Measurements from ENCODE around the gene PTPRK. TPM values are rescaled to one million over a fixed set of nuclear protein-coding genes. Genes with fewer than 3 reads are reported as not detected.

Gene PTPRK
- total RNA-seq, 4 donors from 2014 or later, result 40.1 to 82.0 (median 57.6) TPM

DNA sequence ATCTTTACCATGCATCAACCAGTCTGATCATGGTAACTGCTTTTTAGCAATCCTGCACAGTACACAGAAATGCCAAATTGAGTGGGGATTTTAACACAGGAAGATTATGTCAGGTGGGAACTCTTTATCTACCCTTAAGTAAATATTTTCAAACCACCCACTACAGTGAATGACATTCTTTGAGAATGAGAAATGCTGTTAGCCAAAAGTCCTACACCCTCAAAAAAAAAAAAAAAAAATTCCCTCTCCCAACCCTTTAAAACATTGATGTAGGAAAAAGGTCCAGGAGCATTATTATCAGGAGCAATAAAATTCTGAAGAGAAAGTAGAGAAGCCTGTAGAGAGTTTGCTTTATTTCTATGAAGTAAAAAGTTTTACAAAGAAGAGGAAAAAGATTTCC lies 312.3 kb downstream of the PTPRK start:
- Histone ChIP-seq H3K9me3 (no peaks in the 10 kb centered on the region), H3K27me3 (no peaks in the 10 kb centered on the region), H3K27ac (no peak overlapping the region), H3K4me3 (no peak overlapping the region), H3K4me1 (no peaks in the 10 kb centered on the region), H3K36me3 (no peaks in the 10 kb centered on the region)
- DNase-seq (ENCODE audit: low spot score in 2 of 2), result no peak
- no peak for TF ChIP-seq EP300 (IDR thresholded peaks at IDR 0.05)
- TF ChIP-seq, protein P1, sequence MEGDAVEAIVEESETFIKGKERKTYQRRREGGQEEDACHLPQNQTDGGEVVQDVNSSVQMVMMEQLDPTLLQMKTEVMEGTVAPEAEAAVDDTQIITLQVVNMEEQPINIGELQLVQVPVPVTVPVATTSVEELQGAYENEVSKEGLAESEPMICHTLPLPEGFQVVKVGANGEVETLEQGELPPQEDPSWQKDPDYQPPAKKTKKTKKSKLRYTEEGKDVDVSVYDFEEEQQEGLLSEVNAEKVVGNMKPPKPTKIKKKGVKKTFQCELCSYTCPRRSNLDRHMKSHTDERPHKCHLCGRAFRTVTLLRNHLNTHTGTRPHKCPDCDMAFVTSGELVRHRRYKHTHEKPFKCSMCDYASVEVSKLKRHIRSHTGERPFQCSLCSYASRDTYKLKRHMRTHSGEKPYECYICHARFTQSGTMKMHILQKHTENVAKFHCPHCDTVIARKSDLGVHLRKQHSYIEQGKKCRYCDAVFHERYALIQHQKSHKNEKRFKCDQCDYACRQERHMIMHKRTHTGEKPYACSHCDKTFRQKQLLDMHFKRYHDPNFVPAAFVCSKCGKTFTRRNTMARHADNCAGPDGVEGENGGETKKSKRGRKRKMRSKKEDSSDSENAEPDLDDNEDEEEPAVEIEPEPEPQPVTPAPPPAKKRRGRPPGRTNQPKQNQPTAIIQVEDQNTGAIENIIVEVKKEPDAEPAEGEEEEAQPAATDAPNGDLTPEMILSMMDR (IDR thresholded peaks at IDR 0.05), result no peak
- no peak for TF ChIP-seq POLR2AphosphoS5 (IDR thresholded peaks at IDR 0.05)
- no peak for TF ChIP-seq POLR2A (IDR thresholded peaks at IDR 0.05)

DNA sequence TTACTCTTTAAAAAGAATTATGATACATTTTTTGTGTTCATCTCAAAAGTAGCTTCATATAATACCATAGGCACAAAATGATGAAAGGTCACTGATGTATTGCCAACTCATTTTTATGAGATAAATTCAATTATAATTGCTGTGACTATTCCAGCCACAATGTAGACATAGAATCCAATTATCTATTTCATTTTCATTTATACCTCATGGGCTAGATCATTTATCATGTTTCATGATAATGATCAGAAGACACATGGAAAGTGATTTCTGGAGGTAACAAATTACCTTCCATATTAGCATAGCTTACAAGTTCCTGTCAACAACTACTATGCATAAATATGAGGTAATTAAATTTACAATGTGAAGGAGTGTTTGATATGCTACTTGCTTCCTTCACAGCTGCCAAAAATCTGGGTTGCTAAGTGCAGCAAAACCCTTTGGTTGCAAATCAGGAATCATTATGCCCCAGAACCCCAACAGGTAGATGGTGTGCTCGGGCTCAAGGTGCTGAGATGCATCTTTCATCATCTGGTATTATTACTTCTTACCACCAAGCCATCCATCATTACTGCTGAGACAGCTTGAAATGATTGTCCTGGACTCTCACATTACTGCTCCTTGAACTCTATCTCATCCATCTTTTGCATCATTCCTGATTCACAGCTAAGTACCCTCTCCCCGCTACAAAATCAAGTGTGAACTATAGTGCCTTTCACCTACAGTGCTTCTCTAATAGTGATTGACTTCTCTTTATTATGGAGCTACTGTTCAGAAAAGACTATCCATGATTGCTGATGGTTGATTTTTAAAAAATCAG lies 313.6 kb downstream of the PTPRK start:
- Histone ChIP-seq H3K4me1 (no peaks in the 10 kb centered on the region), H3K27ac (no peak overlapping the region), H3K36me3 (no peaks in the 10 kb centered on the region), H3K4me3 (no peak overlapping the region), H3K27me3 (no peaks in the 10 kb centered on the region), H3K9me3 (no peaks in the 10 kb centered on the region)
- TF ChIP-seq POLR2A (IDR thresholded peaks at IDR 0.05) (no peak), POLR2AphosphoS5 (IDR thresholded peaks at IDR 0.05) (no peak), EP300 (IDR thresholded peaks at IDR 0.05) (no peak)
- TF ChIP-seq, protein P1 (IDR thresholded peaks at IDR 0.05), result no peak
- 77% methylated on average over 2 of the region's 2 CpGs for WGBS
- no peak for DNase-seq (ENCODE audit: low spot score in 2 of 2)

DNA sequence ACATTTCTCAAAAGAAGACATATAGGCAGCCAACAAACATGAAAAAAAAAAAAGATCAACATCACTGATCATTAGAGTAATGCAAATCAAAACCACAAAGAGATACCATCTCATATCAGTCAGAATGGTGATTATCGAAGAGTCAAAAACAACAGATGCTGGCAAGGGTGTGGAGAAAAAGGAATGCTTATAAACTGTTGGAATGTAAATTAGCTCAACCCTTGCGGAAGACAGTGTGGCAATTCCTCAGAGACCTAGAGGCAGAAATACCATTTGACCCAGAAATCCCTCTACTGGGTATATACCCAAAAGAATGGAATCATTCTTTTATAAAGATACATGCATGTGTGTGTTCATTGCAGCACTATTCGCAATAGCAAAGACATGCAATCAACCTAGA lies 315.8 kb downstream of the PTPRK start:
- no peak for DNase-seq (ENCODE audit: low spot score in 2 of 2)
- H3K9me3 ChIP-seq, result no peaks in the 10 kb centered on the region
- no peak overlapping the region for H3K4me3 ChIP-seq
- no peak for TF ChIP-seq EP300 (IDR thresholded peaks at IDR 0.05)
- TF ChIP-seq POLR2A (IDR thresholded peaks at IDR 0.05), result no peak
- TF ChIP-seq, protein P1 (IDR thresholded peaks at IDR 0.05), result no peak
- no peak for TF ChIP-seq POLR2AphosphoS5 (IDR thresholded peaks at IDR 0.05)
- no peaks in the 10 kb centered on the region for H3K4me1 ChIP-seq
- no peaks in the 10 kb centered on the region for H3K36me3 ChIP-seq
- 50% methylated on average over 3 of the region's 3 CpGs for WGBS
- no peaks in the 10 kb centered on the region for H3K27me3 ChIP-seq
- no peak overlapping the region for H3K27ac ChIP-seq

DNA sequence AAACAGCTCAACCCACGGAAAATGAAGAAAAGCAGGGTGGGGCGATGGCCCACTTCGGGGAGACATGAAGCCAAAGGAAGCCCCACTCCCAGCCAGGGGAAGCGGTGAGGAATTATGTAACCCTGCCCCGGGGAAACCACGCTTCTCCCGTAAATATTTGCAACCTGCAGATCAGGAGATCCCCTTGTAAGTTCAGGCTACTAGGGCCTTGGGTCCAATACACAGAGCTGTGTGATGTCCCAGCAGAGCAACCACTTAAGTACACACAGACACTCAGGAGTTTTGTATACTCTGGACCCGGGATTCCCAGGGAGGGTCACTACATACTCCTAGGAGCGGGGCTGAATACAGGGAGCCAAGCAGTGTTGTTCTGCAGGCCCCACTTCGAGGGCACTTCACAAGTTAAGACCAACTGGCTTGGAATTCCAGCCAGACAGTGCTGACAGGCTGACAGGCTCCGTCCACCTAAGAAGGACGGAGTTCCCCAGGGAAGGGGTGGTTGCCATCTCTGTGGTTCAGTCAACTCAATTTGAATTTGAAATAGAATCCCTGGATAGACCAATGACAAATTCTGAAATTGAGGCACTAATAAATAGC lies 318.1 kb downstream of the PTPRK start:
- Histone ChIP-seq H3K36me3 (no peaks in the 10 kb centered on the region), H3K27ac (no peak overlapping the region), H3K4me3 (no peak overlapping the region), H3K27me3 (no peaks in the 10 kb centered on the region), H3K4me1 (no peaks in the 10 kb centered on the region), H3K9me3 (no peaks in the 10 kb centered on the region)
- no peak for DNase-seq (ENCODE audit: low spot score in 2 of 2)
- 94% methylated on average over 12 of the region's 12 CpGs for WGBS
- TF ChIP-seq POLR2A (IDR thresholded peaks at IDR 0.05) (no peak), POLR2AphosphoS5 (IDR thresholded peaks at IDR 0.05) (no peak), EP300 (IDR thresholded peaks at IDR 0.05) (no peak)
- TF ChIP-seq, protein P1 (IDR thresholded peaks at IDR 0.05), result no peak

DNA sequence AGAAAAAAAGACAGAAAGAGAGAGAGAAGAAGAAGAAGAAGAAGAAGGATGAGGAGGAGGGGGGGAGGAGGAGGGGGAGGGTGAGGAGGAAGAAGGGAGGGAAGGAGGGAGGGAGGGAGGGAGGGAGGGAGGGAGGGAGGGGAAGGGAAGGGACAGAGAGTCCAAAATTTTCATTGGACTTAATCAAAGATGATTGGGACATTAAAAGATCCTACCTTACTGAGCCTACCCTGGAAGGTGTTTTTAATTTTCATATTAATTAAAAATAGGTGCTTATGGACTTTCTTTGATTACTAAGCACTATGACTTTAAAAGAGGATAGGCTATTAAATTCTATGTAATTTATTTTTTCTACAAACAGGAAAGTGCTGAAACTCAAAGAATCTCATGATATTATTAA lies 319.6 kb downstream of the PTPRK start:
- TF ChIP-seq POLR2A (IDR thresholded peaks at IDR 0.05), result no peak
- no peak for TF ChIP-seq POLR2AphosphoS5 (IDR thresholded peaks at IDR 0.05)
- TF ChIP-seq EP300 (IDR thresholded peaks at IDR 0.05), result no peak
- TF ChIP-seq, protein P1 (IDR thresholded peaks at IDR 0.05), result no peak
- Histone ChIP-seq H3K27me3 (no peaks in the 10 kb centered on the region), H3K9me3 (no peaks in the 10 kb centered on the region), H3K27ac (no peak overlapping the region), H3K4me1 (no peaks in the 10 kb centered on the region), H3K36me3 (no peaks in the 10 kb centered on the region), H3K4me3 (no peak overlapping the region)
- DNase-seq (ENCODE audit: low spot score in 2 of 2), result no peak

All from suprapubic skin (tissue), 4 donors.